A549 (cell line): ENCODE data around the gene HLA-DMA. TPM values are rescaled to one million over a fixed set of nuclear protein-coding genes. Genes with fewer than 3 reads are reported as not detected.

ENCODE experiments used
- ATAC-seq, 2 experiments: fragments of 200-7000 bp in 1 of 2; fragments of >200 bp in 1 of 2; cut with Nextera tagmentation in 1 of 2; cut with Tn5 transposase in 1 of 2; 3 replicates each; pipeline versions ENCODE4 v1.8.0 to v1.9.1; 2018 to 2020; ENCODE audit warnings: mild to moderate bottlenecking in 1 of 2, moderate library complexity in 1 of 2
- CTCF ChIA-PET: fragments of 300-600 bp; sonication (Branson Sonifier 250); formaldehyde crosslinking; extraction: SDS; loops from one replicate; lab custom pipeline; 2021; ENCODE audit warnings: antibody characterized with exemption, inconsistent platforms; lab: Yijun Ruan, JAX
- POLR2A ChIA-PET: fragments of 350-600 bp; formaldehyde crosslinking; extraction: SDS; loops from one replicate; lab custom pipeline; 2021; ENCODE audit warnings: antibody characterized with exemption, inconsistent platforms; lab: Yijun Ruan, JAX
- DNase-seq, 2 experiments: peaks; one replicate each; pipeline versions ENCODE4 v3.0.0 to v3.0.0-alpha.2; 2011 to 2016; ENCODE audit warnings: low read depth in 1 of 2, low spot score in 1 of 2
- FAIRE-seq: peaks from 2 replicates; lab custom pipeline; 2011; peaks lifted over from hg19 to GRCh38; lab: Jason Lieb, UNC
- H3K27ac ChIP-seq, 2 experiments: fragments of >200 bp; sonication (Bioruptor Twin); formaldehyde crosslinking; 3 replicates each; pipeline ENCODE4 v1.5.1; 2016 to 2017
- H3K4me1 ChIP-seq: fragments of >200 bp; sonication (Bioruptor Twin); formaldehyde crosslinking; 3 replicates; pipeline ENCODE4 v1.6.1; 2016
- H3K4me2 ChIP-seq: fragments of >200 bp; sonication (Bioruptor Twin); formaldehyde crosslinking; 3 replicates; pipeline ENCODE4 v1.6.1; 2016
- H3K4me3 ChIP-seq: fragments of >200 bp; sonication (Bioruptor Twin); formaldehyde crosslinking; 3 replicates; pipeline ENCODE4 v1.5.1; 2016
- H3K9me3 ChIP-seq: fragments of >200 bp; sonication (Bioruptor Twin); formaldehyde crosslinking; 3 replicates; pipeline ENCODE4 v1.6.1; 2016
- CBX2 ChIP-seq: fragments of 200-600 bp; sonication (generic); IDR thresholded peaks from 2 replicates; pipeline ENCODE4 v1.6.1; 2016; ENCODE audit warnings: low read depth, mild to moderate bottlenecking, borderline replicate concordance
- CBX8 ChIP-seq: fragments of 200-600 bp; sonication (generic); IDR thresholded peaks from 2 replicates; pipeline ENCODE4 v1.6.1; 2016
- CEBPB ChIP-seq, 2 experiments: fragments of >200 bp in 1 of 2; sonication (Bioruptor Twin) in 1 of 2; formaldehyde crosslinking in 1 of 2; IDR thresholded peaks; 2 replicates each; pipeline ENCODE4 v1.6.1; 2012 to 2016
- CHD2 ChIP-seq: fragments of 150-350 bp; IDR thresholded peaks from 2 replicates; pipeline ENCODE4 v1.6.1; 2014; ENCODE audit warnings: low read length; ENCODE audit not compliant: partially characterized antibody
- EHF ChIP-seq: fragments of 250-450 bp; sonication (Bioruptor Pico); IDR thresholded peaks from 2 replicates; pipeline ENCODE4 v1.5.0; 2020; ENCODE audit warnings: mild to moderate bottlenecking
- EP300 ChIP-seq, 2 experiments: fragments of >200 bp; sonication (Bioruptor Twin); formaldehyde crosslinking; IDR thresholded peaks; 2 replicates in 1 of 2; 3 replicates in 1 of 2; pipeline ENCODE4 v1.6.1; 2016 to 2017
- FOSB ChIP-seq: fragments of 250-450 bp; sonication (Bioruptor Pico); IDR thresholded peaks from 2 replicates; pipeline ENCODE4 v1.5.0; 2020; ENCODE audit warnings: mild to moderate bottlenecking, moderate library complexity
- FOXS1 ChIP-seq: fragments of 250-450 bp; sonication (Bioruptor Pico); IDR thresholded peaks from 2 replicates; pipeline ENCODE4 v1.5.0; 2020; ENCODE audit warnings: mild to moderate bottlenecking, moderate library complexity
- HEYL ChIP-seq: fragments of 250-450 bp; sonication (Bioruptor Pico); IDR thresholded peaks from 2 replicates; pipeline ENCODE4 v1.8.0; 2021; ENCODE audit warnings: mild to moderate bottlenecking, moderate library complexity
- HOXB13 ChIP-seq: fragments of 250-450 bp; sonication (Bioruptor Pico); IDR thresholded peaks from 2 replicates; pipeline ENCODE4 v1.5.0; 2020; ENCODE audit warnings: low read depth, mild to moderate bottlenecking, moderate library complexity
- HOXB5 ChIP-seq: fragments of 250-450 bp; sonication (Bioruptor Pico); IDR thresholded peaks from 2 replicates; pipeline ENCODE4 v1.5.0; 2020; ENCODE audit warnings: mild to moderate bottlenecking, moderate library complexity
- JUN ChIP-seq, 2 experiments: fragments of >200 bp; sonication (Bioruptor Twin); formaldehyde crosslinking; IDR thresholded peaks; 2 replicates in 1 of 2; 3 replicates in 1 of 2; pipeline ENCODE4 v1.6.1; 2016 to 2017
- KDM1A ChIP-seq: fragments of 200-600 bp; sonication (generic); IDR thresholded peaks from 2 replicates; pipeline ENCODE4 v1.6.1; 2016; ENCODE audit warnings: low read depth, mild to moderate bottlenecking
- KDM5A ChIP-seq: fragments of 200-600 bp; sonication (generic); IDR thresholded peaks from 2 replicates; pipeline ENCODE4 v1.6.1; 2016; ENCODE audit warnings: antibody characterized with exemption, mild to moderate bottlenecking
- MAFK ChIP-seq: fragments of 450-650 bp; IDR thresholded peaks from 2 replicates; pipeline ENCODE4 v1.6.1; 2014; ENCODE audit not compliant: partially characterized antibody
- MAZ ChIP-seq: fragments of 150-350 bp; IDR thresholded peaks from 2 replicates; pipeline ENCODE4 v1.6.1; 2014; ENCODE audit warnings: antibody characterized with exemption, low read depth, low read length, borderline replicate concordance
- NPAS2 ChIP-seq: fragments of 250-450 bp; sonication (Bioruptor Pico); IDR thresholded peaks from 2 replicates; pipeline ENCODE4 v1.8.0; 2022; ENCODE audit warnings: mild to moderate bottlenecking, moderate library complexity, borderline replicate concordance
- PHF8 ChIP-seq: fragments of 200-600 bp; sonication (generic); IDR thresholded peaks from 2 replicates; pipeline ENCODE4 v1.6.1; 2016; ENCODE audit warnings: low read depth, mild to moderate bottlenecking, antibody characterized with exemption, moderate library complexity, borderline replicate concordance
- RAD21 ChIP-seq, 2 experiments: fragments of >200 bp in 1 of 2; sonication (Bioruptor Twin) in 1 of 2; formaldehyde crosslinking in 1 of 2; IDR thresholded peaks in 1 of 2; conservative IDR thresholded peaks in 1 of 2; 2 replicates in 1 of 2; 3 replicates in 1 of 2; pipeline ENCODE4 v1.6.1; 2012 to 2018; ENCODE audit warnings: inconsistent platforms in 1 of 2
- RARB ChIP-seq: fragments of 250-450 bp; sonication (Bioruptor Pico); IDR thresholded peaks from 2 replicates; pipeline ENCODE4 v1.8.0; 2021; ENCODE audit warnings: mild to moderate bottlenecking, moderate library complexity
- SREBF2 ChIP-seq: fragments of 450-650 bp; IDR thresholded peaks from 2 replicates; pipeline ENCODE4 v1.6.1; 2014; ENCODE audit warnings: mild to moderate bottlenecking, moderate library complexity
- TFCP2L1 ChIP-seq: fragments of 250-450 bp; sonication (Bioruptor Pico); IDR thresholded peaks from 2 replicates; pipeline ENCODE4 v1.5.0; 2021; ENCODE audit warnings: mild to moderate bottlenecking
- ZFP36 ChIP-seq: fragments of 450-650 bp; IDR thresholded peaks from 2 replicates; pipeline ENCODE4 v1.6.1; 2014; ENCODE audit warnings: borderline replicate concordance; ENCODE audit not compliant: partially characterized antibody
- ZNF302 ChIP-seq: fragments of 250-450 bp; sonication (Bioruptor Pico); IDR thresholded peaks from 2 replicates; pipeline ENCODE4 v1.9.0; 2021; ENCODE audit warnings: inconsistent platforms, mild to moderate bottlenecking, moderate library complexity
- WGBS: methylation state at CpG from one replicate; pipeline ENCODE4 v1.1.6; 2017; ENCODE audit errors: missing lambda C conversion rate; 5-methylcytosine and 5-hydroxymethylcytosine counted together
- polyA plus RNA-seq, 4 experiments: library from polyadenylated mRNA; depleted of rRNA in 3 of 4; stranded (reverse); fragments of >200 nt; fragmentation: RNase III in 1 of 4; extraction: RNeasy Plus Mini Kit Qiagen cat#74134 plus additional on column Dnase treatment in 1 of 4; gene quantifications; 2 replicates in 3 of 4; 3 replicates in 1 of 4; pipeline ENCODE4 v1.2.3, GENCODE V29; 2011 to 2017
- TF ChIP-seq, protein P1 (sequence below): IDR thresholded peaks from 2 replicates; pipeline ENCODE4 v1.6.1; 2012
- TF ChIP-seq, protein P2 (sequence below): fragments of 450-650 bp; IDR thresholded peaks from 2 replicates; pipeline ENCODE4 v1.6.1; 2014; ENCODE audit warnings: antibody characterized with exemption
- TF ChIP-seq, protein P3 (sequence below): fragments of >200 bp; sonication (Bioruptor Twin); formaldehyde crosslinking; IDR thresholded peaks from 3 replicates; pipeline ENCODE4 v1.6.1; 2016
- TF ChIP-seq, protein P4 (sequence below): fragments of 250-450 bp; sonication (Bioruptor Pico); IDR thresholded peaks from 2 replicates; pipeline ENCODE4 v1.5.0; 2020; ENCODE audit warnings: low read depth, mild to moderate bottlenecking, moderate library complexity

Gene HLA-DMA
- polyA plus RNA-seq, 2 of the 4 experiments (the other 2 are of a cell fraction), result 2.5 to 5.6 TPM

DNA sequence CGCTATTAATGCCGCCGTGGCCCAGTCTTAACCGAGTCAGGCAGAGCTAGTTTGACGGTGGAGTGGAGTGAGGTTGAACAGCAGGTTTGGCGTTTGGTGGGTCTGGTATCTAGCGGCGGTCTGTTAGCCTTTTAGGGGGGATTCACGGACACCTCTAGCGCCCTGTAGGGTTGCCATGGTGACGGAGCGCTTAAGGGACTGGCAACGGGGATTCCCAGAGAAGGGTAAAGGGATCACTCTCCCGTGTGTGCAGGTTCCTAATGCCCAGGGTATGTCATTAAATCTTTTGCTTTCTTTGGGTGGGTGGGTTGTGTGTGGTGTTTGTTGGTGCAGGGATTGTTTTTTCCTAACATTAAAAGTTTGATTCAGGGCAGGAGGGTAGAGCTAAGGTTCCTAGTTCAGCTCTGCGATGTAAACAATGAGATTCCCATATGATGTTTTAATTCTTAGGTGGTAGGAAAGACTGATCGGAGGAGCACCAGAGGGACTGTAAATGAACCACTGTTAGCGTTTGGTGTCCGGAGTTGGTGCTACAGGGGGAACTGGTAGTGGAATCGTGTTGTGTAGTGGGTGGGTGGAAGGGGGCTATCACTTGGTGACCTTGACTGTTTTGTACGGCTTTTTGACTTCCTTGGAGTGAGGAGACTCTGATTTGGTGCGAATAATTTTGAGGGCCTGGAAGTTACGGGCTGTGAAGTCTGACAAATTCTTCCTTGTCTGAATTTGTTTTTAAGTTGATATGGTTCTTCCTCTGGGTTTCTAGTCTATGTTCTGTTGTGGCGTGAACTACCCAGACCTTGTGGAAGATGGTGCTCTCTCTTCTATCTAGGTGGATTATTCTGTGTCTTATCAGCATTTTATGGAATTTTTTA lies 20.5 kb upstream of the HLA-DMA start (continued):
- TF ChIP-seq, protein P1, sequence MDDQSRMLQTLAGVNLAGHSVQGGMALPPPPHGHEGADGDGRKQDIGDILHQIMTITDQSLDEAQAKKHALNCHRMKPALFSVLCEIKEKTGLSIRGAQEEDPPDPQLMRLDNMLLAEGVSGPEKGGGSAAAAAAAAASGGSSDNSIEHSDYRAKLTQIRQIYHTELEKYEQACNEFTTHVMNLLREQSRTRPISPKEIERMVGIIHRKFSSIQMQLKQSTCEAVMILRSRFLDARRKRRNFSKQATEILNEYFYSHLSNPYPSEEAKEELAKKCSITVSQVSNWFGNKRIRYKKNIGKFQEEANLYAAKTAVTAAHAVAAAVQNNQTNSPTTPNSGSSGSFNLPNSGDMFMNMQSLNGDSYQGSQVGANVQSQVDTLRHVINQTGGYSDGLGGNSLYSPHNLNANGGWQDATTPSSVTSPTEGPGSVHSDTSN, result no peak

DNA sequence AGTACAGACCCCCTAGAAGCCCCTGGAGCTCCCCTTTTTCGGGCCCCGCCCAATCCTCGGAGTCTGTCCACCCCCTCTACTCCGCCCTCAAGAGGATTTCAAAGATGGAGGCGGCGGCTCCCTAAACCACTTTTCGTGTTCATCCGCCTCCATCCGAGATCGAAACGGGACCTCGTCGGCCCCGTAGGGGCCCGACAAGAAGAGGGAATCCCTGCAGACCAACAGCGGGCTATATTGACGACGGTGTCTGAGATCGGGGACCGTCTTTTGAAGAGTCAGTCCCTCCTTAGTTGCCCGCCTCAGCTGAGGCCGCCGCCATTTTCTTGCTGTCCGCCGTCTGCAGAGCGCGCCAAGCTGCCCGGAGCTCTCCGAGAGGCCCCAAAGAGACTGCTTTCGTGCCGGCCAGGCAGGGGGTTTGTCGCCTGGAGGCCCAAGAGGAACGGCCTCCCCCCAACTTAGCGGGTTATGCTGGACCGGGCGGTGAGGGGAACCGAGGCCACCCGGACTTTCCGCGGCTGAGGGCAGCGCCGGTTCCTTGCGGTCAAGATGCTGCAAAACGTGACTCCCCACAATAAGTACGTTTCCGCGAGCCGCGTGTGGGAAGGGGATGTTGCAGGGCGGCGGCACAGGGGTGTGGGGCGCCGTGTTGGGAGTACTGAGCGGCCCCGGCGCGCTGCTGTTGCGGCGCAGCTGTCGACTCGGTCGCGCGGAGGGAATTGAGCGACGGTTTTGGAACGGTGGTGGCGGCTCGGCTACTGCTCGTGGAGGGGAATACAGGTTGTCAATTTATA lies 19.7 kb upstream of the HLA-DMA start:
- TF ChIP-seq NPAS2 (CRISPR knock-in tag) (no peak), RAD21 (conservative IDR thresholded peaks at IDR 0.05 in 1 of 2, IDR thresholded peaks at IDR 0.05 in 1 of 2) (no peak), HOXB5 (CRISPR knock-in tag) (no peak), FOXS1 (no peak), JUN (IDR thresholded peaks at IDR 0.05) (peak; percentile 81 to 95), CBX2 (no peak), TFCP2L1 (no peak), CHD2 (no peak), CEBPB (IDR thresholded peaks at IDR 0.05) (no peak), MAFK (no peak), EHF (CRISPR knock-in tag) (no peak), CBX8 (no peak), PHF8 (peak; percentile 69; the same call in 1 of the 2 replicates), HOXB13 (CRISPR knock-in tag) (no peak), ZFP36 (no peak), RARB (no peak), FOSB (CRISPR knock-in tag) (0 out of 2 replicates have a peak, but pooled peaks have one; percentile 1), EP300 (IDR thresholded peaks at IDR 0.05) (no peak), SREBF2 (no peak), KDM1A (no peak), KDM5A (no peak), MAZ (peak; percentile 6; the same call in 1 of the 2 replicates), ZNF302 (CRISPR knock-in tag) (no peak), HEYL (CRISPR knock-in tag) (no peak)
- TF ChIP-seq, protein P2, sequence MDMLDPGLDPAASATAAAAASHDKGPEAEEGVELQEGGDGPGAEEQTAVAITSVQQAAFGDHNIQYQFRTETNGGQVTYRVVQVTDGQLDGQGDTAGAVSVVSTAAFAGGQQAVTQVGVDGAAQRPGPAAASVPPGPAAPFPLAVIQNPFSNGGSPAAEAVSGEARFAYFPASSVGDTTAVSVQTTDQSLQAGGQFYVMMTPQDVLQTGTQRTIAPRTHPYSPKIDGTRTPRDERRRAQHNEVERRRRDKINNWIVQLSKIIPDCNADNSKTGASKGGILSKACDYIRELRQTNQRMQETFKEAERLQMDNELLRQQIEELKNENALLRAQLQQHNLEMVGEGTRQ, result peak; percentile 18; the same call in 1 of the 2 replicates
- TF ChIP-seq, protein P3, sequence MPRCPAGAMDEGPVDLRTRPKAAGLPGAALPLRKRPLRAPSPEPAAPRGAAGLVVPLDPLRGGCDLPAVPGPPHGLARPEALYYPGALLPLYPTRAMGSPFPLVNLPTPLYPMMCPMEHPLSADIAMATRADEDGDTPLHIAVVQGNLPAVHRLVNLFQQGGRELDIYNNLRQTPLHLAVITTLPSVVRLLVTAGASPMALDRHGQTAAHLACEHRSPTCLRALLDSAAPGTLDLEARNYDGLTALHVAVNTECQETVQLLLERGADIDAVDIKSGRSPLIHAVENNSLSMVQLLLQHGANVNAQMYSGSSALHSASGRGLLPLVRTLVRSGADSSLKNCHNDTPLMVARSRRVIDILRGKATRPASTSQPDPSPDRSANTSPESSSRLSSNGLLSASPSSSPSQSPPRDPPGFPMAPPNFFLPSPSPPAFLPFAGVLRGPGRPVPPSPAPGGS, result no peak; the same call in 1 of the 3 replicates
- TF ChIP-seq, protein P1, result 0 out of 2 replicates have a peak, but pooled peaks have one; percentile 4
- TF ChIP-seq, protein P4, sequence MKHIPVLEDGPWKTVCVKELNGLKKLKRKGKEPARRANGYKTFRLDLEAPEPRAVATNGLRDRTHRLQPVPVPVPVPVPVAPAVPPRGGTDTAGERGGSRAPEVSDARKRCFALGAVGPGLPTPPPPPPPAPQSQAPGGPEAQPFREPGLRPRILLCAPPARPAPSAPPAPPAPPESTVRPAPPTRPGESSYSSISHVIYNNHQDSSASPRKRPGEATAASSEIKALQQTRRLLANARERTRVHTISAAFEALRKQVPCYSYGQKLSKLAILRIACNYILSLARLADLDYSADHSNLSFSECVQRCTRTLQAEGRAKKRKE (CRISPR knock-in tag), result no peak
- POLR2A ChIA-PET, result interaction anchor here (0.8 to 5.0 kb wide), 21 partner anchors 9 to 777 kb away, joined by 3 to 127 read pairs (median 6); partner anchors contain the start of genes B3GALT4, HLA-DMA, HLA-DMB and RGL2
- Histone ChIP-seq H3K9me3 (no peaks in the 10 kb centered on the region), H3K27ac (peak overlapping the region; percentile 75 to 93), H3K4me3 (peak overlapping the region; percentile 72), H3K4me1 (peaks cover 24% of the 10 kb centered on the region), H3K4me2 (peak overlapping the region; percentile 83)
- peak in 1 of 2 experiments; percentile 41; a peak in 4 of 6 replicates for ATAC-seq
- DNase-seq, result peak in 1 of 2 experiments; percentile 36
- FAIRE-seq, result no peak
- WGBS, result 0% methylated on average over 8 of the region's 70 CpGs
- CTCF ChIA-PET, result interaction anchor here (0.7 to 4.8 kb wide), 10 partner anchors 10 to 134 kb away, joined by 3 to 52 read pairs (median 4); partner anchors contain the start of genes HLA-DMA and TAP2
